ENCODE results near the gene C1orf159. TPM values are rescaled to one million over a fixed set of nuclear protein-coding genes. Genes with fewer than 3 reads are reported as not detected.

The C1orf159 gene
- total and polyA plus RNA-seq, 4 donors: 9.5 to 19.2 (median 13.3) TPM

DNA sequence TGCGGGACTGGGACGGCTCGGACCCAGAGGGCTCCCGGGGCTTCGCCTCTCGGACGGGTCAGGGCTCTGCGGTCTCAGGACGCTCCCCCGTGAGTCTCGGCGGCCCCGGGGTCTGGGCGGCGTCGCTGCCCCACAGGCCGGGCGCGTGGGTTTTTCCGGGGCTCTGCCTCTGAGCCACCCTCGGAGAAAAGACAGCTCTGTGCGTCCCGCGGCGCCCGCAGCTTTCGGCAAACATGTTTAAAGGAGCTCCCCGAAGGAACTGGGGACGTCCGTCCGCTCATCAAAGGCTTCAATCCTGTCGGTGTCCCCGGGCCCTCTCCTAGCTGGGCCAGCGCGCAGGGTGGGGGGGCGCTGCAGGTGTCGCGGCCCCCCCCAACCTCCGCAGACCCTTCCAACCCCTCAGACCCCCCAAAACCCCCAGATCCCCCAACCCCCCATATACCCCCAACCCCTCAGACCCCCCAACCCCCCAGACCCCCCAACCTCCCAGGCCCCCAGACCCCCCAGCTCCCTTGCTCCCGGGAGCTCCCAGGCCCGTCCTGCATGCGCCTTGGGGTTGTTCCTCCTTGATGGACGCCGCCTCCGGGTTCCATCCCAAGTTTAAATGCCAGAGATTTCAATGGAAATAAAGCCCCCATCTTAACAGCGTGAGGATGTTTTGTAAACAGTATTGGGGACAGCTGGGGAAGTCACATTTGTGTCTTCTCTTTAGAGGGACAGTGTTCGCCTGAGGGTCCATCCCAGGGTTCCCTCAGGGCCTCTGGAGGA lies 996 bp upstream of the C1orf159 start:
- Histone ChIP-seq H3K9ac (ENCODE audit: insufficient read depth in 1 of 2, low read length in 2 of 2) (no peak overlapping the region), H3K4me1 (ENCODE audit: control insufficient read depth in 5 of 5, insufficient read depth in 5 of 5, low read length in 5 of 5) (peaks cover 0 to 6% (median 0%) of the 10 kb centered on the region in 5 donors), H3K27ac (ENCODE audit: low read depth in 1 of 2, low read length in 1 of 2) (no peak overlapping the region), H3K9me3 (ENCODE audit: control insufficient read depth in 4 of 4, insufficient read depth in 3 of 4, low read length in 3 of 4) (peaks cover 0 to 5% (median 0%) of the 10 kb centered on the region in 4 donors), H3K27me3 (ENCODE audit: control insufficient read depth in 3 of 3, insufficient read depth in 3 of 3, low read length in 2 of 3) (peaks cover 0 to 12% (median 4%) of the 10 kb centered on the region in 3 donors), H3K36me3 (ENCODE audit: control insufficient read depth in 4 of 4, insufficient read depth in 4 of 4, low read length in 4 of 4) (peaks cover 0 to 5% (median 2%) of the 10 kb centered on the region in 4 donors), H3K4me3 (peak overlapping the region; percentile 40)
- DNase-seq: no peak
- TF ChIP-seq, protein P1, sequence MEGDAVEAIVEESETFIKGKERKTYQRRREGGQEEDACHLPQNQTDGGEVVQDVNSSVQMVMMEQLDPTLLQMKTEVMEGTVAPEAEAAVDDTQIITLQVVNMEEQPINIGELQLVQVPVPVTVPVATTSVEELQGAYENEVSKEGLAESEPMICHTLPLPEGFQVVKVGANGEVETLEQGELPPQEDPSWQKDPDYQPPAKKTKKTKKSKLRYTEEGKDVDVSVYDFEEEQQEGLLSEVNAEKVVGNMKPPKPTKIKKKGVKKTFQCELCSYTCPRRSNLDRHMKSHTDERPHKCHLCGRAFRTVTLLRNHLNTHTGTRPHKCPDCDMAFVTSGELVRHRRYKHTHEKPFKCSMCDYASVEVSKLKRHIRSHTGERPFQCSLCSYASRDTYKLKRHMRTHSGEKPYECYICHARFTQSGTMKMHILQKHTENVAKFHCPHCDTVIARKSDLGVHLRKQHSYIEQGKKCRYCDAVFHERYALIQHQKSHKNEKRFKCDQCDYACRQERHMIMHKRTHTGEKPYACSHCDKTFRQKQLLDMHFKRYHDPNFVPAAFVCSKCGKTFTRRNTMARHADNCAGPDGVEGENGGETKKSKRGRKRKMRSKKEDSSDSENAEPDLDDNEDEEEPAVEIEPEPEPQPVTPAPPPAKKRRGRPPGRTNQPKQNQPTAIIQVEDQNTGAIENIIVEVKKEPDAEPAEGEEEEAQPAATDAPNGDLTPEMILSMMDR (IDR thresholded peaks at IDR 0.05; ENCODE audit: control extremely low read depth, extremely low read depth): no peak
- WGBS, 2 donors: 10% methylated on average over 47 of the region's 47 CpGs
- ATAC-seq (ENCODE audit: insufficient read depth, low FRiP score): peak; percentile 1

DNA sequence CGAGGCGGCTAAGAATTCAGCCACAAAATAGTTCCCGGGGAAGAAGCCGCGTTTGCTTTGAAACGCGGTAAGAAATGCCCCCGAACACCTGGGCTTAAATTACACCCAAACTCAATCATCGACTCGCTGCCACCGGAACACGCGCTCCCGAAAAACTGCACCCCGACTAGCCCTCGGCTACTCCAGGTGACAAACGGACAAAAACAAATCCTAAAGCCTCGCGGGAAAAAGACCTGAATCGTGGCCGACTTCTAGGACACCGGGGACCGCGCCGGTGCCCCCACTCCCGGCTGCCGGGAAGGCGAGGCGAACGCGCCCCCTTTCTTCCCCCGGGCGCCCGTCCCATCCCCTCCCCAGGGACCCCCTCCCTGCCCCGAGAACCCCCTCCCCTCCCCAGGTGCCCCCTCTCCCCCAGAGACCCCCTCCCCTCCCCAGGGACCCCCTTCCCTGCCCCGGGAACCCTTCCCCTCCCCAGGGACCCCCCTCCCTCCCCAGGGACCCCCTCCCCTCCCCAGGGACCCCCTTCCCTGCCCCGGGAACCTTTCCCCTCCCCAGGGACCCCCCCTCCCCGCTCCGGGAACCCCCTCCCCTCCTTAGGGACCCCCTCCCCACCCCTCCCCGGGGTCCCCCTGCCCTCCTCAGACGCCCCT lies 628 bp downstream of the C1orf159 start:
- TF ChIP-seq, protein P1 (IDR thresholded peaks at IDR 0.05; ENCODE audit: control extremely low read depth, extremely low read depth): no peak
- 5 to 7% methylated on average over 30 to 41 of the region's 41 CpGs for WGBS, 2 donors
- peaks cover 0 to 12% (median 4%) of the 10 kb centered on the region in 3 donors for H3K27me3 ChIP-seq (ENCODE audit: control insufficient read depth in 3 of 3, insufficient read depth in 3 of 3, low read length in 2 of 3)
- H3K36me3 ChIP-seq (ENCODE audit: control insufficient read depth in 4 of 4, insufficient read depth in 4 of 4, low read length in 4 of 4): peaks cover 0 to 5% (median 2%) of the 10 kb centered on the region in 4 donors
- peaks cover 0 to 5% (median 0%) of the 10 kb centered on the region in 4 donors for H3K9me3 ChIP-seq (ENCODE audit: control insufficient read depth in 4 of 4, insufficient read depth in 3 of 4, low read length in 3 of 4)
- no peak overlapping the region for H3K27ac ChIP-seq (ENCODE audit: low read depth in 1 of 2, low read length in 1 of 2)
- peak overlapping the region; percentile 81 for H3K4me3 ChIP-seq
- DNase-seq: no peak
- no peak for ATAC-seq (ENCODE audit: insufficient read depth, low FRiP score)
- peaks cover 0 to 6% (median 0%) of the 10 kb centered on the region in 5 donors for H3K4me1 ChIP-seq (ENCODE audit: control insufficient read depth in 5 of 5, insufficient read depth in 5 of 5, low read length in 5 of 5)
- no peak overlapping the region for H3K9ac ChIP-seq (ENCODE audit: insufficient read depth in 1 of 2, low read length in 2 of 2)

DNA sequence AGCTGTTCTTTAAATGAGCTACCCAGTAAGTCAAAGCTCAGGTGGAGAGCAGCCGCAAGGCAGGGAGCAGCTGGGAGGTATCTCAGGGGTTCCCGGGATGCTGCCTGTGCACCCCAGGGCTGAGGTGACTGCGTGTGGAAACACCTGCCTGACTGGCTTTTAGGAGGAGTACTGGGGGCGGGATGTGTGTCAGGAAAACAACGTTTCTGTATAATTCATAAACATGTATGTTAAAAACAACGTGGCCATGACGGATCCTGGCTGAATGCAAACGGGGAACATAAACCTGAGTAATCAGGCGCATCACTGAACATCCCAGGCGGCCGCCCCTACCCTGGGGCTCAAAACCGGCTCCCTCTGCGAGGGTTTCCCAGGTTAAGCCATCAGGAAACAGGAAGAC lies 1.5 kb downstream of the C1orf159 start:
- peaks cover 0 to 6% (median 0%) of the 10 kb centered on the region in 5 donors for H3K4me1 ChIP-seq (ENCODE audit: control insufficient read depth in 5 of 5, insufficient read depth in 5 of 5, low read length in 5 of 5)
- ATAC-seq (ENCODE audit: insufficient read depth, low FRiP score) (no peak), DNase-seq (no peak)
- H3K9me3 ChIP-seq (ENCODE audit: control insufficient read depth in 4 of 4, insufficient read depth in 3 of 4, low read length in 3 of 4): peaks cover 0 to 5% (median 0%) of the 10 kb centered on the region in 4 donors
- H3K27me3 ChIP-seq (ENCODE audit: control insufficient read depth in 3 of 3, insufficient read depth in 3 of 3, low read length in 2 of 3): peaks cover 0 to 12% (median 4%) of the 10 kb centered on the region in 3 donors
- H3K36me3 ChIP-seq (ENCODE audit: control insufficient read depth in 4 of 4, insufficient read depth in 4 of 4, low read length in 4 of 4): peaks cover 0 to 5% (median 2%) of the 10 kb centered on the region in 4 donors
- no peak overlapping the region for H3K4me3 ChIP-seq
- WGBS, 2 donors: 89 to 96% methylated on average over 13 of the region's 13 CpGs
- TF ChIP-seq, protein P1 (IDR thresholded peaks at IDR 0.05; ENCODE audit: control extremely low read depth, extremely low read depth): no peak
- H3K9ac ChIP-seq (ENCODE audit: insufficient read depth in 1 of 2, low read length in 2 of 2): no peak overlapping the region
- no peak overlapping the region for H3K27ac ChIP-seq (ENCODE audit: low read depth in 1 of 2, low read length in 1 of 2)
